Measurements from ENCODE around the gene WFDC10B. TPM values are rescaled to one million over a fixed set of nuclear protein-coding genes. Genes with fewer than 3 reads are reported as not detected.
"Not testable (repeated sequence)": the region's sequence is repeated elsewhere in the genome, so short reads cannot be mapped to it uniquely, and the experiment has no call there.

WFDC10B gene
- polyA plus RNA-seq, 3 donors: not detected

GRCh38 chr20:45695496-45695895, 9.3 kb downstream of the WFDC10B start:
- H3K79me2 ChIP-seq (ENCODE audit: insufficient read depth, low read length): no peaks in the 10 kb centered on the region
- no peak overlapping the region for H3K4me3 ChIP-seq (replicated peaks in 1 of 3; ENCODE audit: low read depth in 2 of 3, low read length in 3 of 3)
- H3K4me2 ChIP-seq (replicated peaks; ENCODE audit: extremely low read depth, low read length, poor library complexity, severe bottlenecking): no peak overlapping the region
- no peak overlapping the region for H3K27ac Mint-ChIP-seq
- H4K20me1 ChIP-seq (ENCODE audit: insufficient read depth, low read length): no peaks in the 10 kb centered on the region
- H3K4me1 ChIP-seq (ENCODE audit: control insufficient read depth in 1 of 2, insufficient read depth in 2 of 2, low read length in 2 of 2): no peaks in the 10 kb centered on the region
- no peak overlapping the region for H2AFZ ChIP-seq (ENCODE audit: insufficient read depth, low read depth, low read length, poor library complexity, severe bottlenecking)
- no peaks in the 10 kb centered on the region for H3K4me1 Mint-ChIP-seq
- no peak overlapping the region for H3K27ac ChIP-seq (ENCODE audit: low read depth in 1 of 2, low read length in 2 of 2)
- H3K9me3 ChIP-seq (replicated peaks in 1 of 2; ENCODE audit: control insufficient read depth in 1 of 2, insufficient read depth in 1 of 2, low read length in 2 of 2): no peaks in the 10 kb centered on the region
- H3K36me3 Mint-ChIP-seq: no peaks in the 10 kb centered on the region
- no peak overlapping the region for H3K4me3 Mint-ChIP-seq
- H3K9ac ChIP-seq (ENCODE audit: insufficient read depth, low read length, poor library complexity, severe bottlenecking): no peak overlapping the region
- WGBS (ENCODE audit: insufficient coverage): no CpG with 5 or more reads among the region's 2 CpGs
- H3K9me3 Mint-ChIP-seq: peaks cover 3 to 13% (median 7%) of the 10 kb centered on the region in 7 donors
- TF ChIP-seq, protein P1, sequence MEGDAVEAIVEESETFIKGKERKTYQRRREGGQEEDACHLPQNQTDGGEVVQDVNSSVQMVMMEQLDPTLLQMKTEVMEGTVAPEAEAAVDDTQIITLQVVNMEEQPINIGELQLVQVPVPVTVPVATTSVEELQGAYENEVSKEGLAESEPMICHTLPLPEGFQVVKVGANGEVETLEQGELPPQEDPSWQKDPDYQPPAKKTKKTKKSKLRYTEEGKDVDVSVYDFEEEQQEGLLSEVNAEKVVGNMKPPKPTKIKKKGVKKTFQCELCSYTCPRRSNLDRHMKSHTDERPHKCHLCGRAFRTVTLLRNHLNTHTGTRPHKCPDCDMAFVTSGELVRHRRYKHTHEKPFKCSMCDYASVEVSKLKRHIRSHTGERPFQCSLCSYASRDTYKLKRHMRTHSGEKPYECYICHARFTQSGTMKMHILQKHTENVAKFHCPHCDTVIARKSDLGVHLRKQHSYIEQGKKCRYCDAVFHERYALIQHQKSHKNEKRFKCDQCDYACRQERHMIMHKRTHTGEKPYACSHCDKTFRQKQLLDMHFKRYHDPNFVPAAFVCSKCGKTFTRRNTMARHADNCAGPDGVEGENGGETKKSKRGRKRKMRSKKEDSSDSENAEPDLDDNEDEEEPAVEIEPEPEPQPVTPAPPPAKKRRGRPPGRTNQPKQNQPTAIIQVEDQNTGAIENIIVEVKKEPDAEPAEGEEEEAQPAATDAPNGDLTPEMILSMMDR (IDR thresholded peaks at IDR 0.05): no peak
- no peak for DNase-seq
- intact Hi-C loops (cut with micrococcal nuclease): no loop called here
- no peaks in the 10 kb centered on the region for H3K27me3 ChIP-seq (ENCODE audit: control insufficient read depth in 2 of 2, insufficient read depth in 2 of 2, low read length in 2 of 2)
- peaks cover 4 to 15% (median 10%) of the 10 kb centered on the region in 3 donors for H3K27me3 Mint-ChIP-seq (ENCODE audit: low read depth in 3 of 3)
- no peaks in the 10 kb centered on the region for H3K36me3 ChIP-seq (replicated peaks in 1 of 2; ENCODE audit: control insufficient read depth in 1 of 2, insufficient read depth in 2 of 2, low read length in 2 of 2)

DNA sequence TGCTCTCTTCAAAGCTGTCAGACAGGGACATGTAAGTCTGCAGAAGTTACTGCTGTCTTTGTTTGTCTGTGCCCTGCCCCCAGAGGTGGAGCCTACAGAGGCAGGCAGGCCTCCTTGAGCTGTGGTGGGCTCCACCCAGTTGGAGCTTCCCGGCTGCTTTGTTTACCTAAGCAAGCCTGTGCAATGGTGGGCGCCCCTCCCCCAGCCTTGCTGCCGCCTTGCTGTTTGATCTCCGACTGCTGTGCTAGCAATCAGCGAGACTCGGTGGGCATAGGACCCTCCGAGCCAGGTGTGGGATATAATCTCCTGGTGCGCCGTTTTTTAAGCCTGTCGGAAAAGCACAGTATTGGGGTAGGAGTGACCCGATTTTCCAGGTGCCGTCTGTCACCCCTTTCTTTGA, 11.5 kb downstream of the WFDC10B start:
- H3K27me3 ChIP-seq (ENCODE audit: control insufficient read depth in 2 of 2, insufficient read depth in 2 of 2, low read length in 2 of 2); H3K79me2 ChIP-seq (ENCODE audit: insufficient read depth, low read length); H3K4me3 Mint-ChIP-seq; H3K9me3 ChIP-seq (replicated peaks in 1 of 2; ENCODE audit: control insufficient read depth in 1 of 2, insufficient read depth in 1 of 2, low read length in 2 of 2); H2AFZ ChIP-seq (ENCODE audit: insufficient read depth, low read depth, low read length, poor library complexity, severe bottlenecking); H3K27ac ChIP-seq (ENCODE audit: low read depth in 1 of 2, low read length in 2 of 2); H3K27me3 Mint-ChIP-seq (ENCODE audit: low read depth in 3 of 3); H3K4me1 Mint-ChIP-seq; H3K27ac Mint-ChIP-seq; H3K4me2 ChIP-seq (replicated peaks; ENCODE audit: extremely low read depth, low read length, poor library complexity, severe bottlenecking); H3K4me3 ChIP-seq (replicated peaks in 1 of 3; ENCODE audit: low read depth in 2 of 3, low read length in 3 of 3); H3K36me3 ChIP-seq (replicated peaks in 1 of 2; ENCODE audit: control insufficient read depth in 1 of 2, insufficient read depth in 2 of 2, low read length in 2 of 2); intact Hi-C loops (cut with micrococcal nuclease); H4K20me1 ChIP-seq (ENCODE audit: insufficient read depth, low read length); H3K36me3 Mint-ChIP-seq; H3K9ac ChIP-seq (ENCODE audit: insufficient read depth, low read length, poor library complexity, severe bottlenecking); DNase-seq; H3K4me1 ChIP-seq (ENCODE audit: control insufficient read depth in 1 of 2, insufficient read depth in 2 of 2, low read length in 2 of 2): not testable (repeated sequence)
- 92% methylated on average over 10 of the region's 12 CpGs for WGBS (ENCODE audit: insufficient coverage)
- H3K9me3 Mint-ChIP-seq: peaks cover 3 to 12% (median 8%) of the 10 kb centered on the region in 7 donors

Measured in CD14-positive monocyte (primary cell).